HG02571 (cell line): Measurements from ENCODE around the gene WDR35.

Experiments used
- ATAC-seq: cut with Tn5 transposase; IDR thresholded peaks from one replicate; pipeline ENCODE4 v1.9.1; 2021; ENCODE audit warnings: mild to moderate bottlenecking, moderate library complexity; ENCODE audit not compliant: unreplicated experiment

WDR35 gene

GRCh38 chr2:19989667-19990415, at the start of gene WDR35:
TSS of gene WDR35 (minus strand) at chr2:19990105. CDS start at chr2:19990015, 90 bp downstream.
- peak; percentile 94 for ATAC-seq

GRCh38 chr2:20037660-20038059, 47.8 kb upstream of the WDR35 start:
- ATAC-seq = no peak

- no peak for ATAC-seq
Measured at GRCh38 chr2:20035955-20036666, 46.2 kb upstream of the WDR35 start.

GRCh38 chr2:20034821-20035220, 44.9 kb upstream of the WDR35 start:
- ATAC-seq = no peak

GRCh38 chr2:20034218-20034617, 44.3 kb upstream of the WDR35 start:
- no peak for ATAC-seq

GRCh38 chr2:20033322-20033721, 43.4 kb upstream of the WDR35 start:
- no peak for ATAC-seq

GRCh38 chr2:20030224-20030623, 40.3 kb upstream of the WDR35 start:
- no peak for ATAC-seq

GRCh38 chr2:20027705-20028434, 38.0 kb upstream of the WDR35 start:
- no peak for ATAC-seq

- no peak for ATAC-seq
Measured at GRCh38 chr2:20027260-20027677, 37.4 kb upstream of the WDR35 start.

GRCh38 chr2:20025065-20025786, 35.3 kb upstream of the WDR35 start:
- ATAC-seq = no peak

- no peak for ATAC-seq
Measured at GRCh38 chr2:20023688-20024087, 33.8 kb upstream of the WDR35 start.

- no peak for ATAC-seq
Measured at GRCh38 chr2:20021405-20022009, 31.6 kb upstream of the WDR35 start.

GRCh38 chr2:20019747-20020146, 29.8 kb upstream of the WDR35 start:
- ATAC-seq = no peak

GRCh38 chr2:20018601-20019152, 28.8 kb upstream of the WDR35 start:
- no peak for ATAC-seq

- no peak for ATAC-seq
Measured at GRCh38 chr2:20016346-20016745, 26.4 kb upstream of the WDR35 start.

- ATAC-seq = no peak
Measured at GRCh38 chr2:20015482-20016083, 25.7 kb upstream of the WDR35 start.

GRCh38 chr2:20013126-20013849, 23.4 kb upstream of the WDR35 start:
- ATAC-seq = no peak

GRCh38 chr2:20012282-20013125, 22.6 kb upstream of the WDR35 start, which contains the start of gene MATN3:
TSS of gene MATN3 (minus strand) at chr2:20012668. CDS start at chr2:20012631, 37 bp downstream.
- no peak for ATAC-seq

GRCh38 chr2:20012032-20012281, 22.1 kb upstream of the WDR35 start:
- no peak for ATAC-seq
